GM12872 (cell line): ENCODE measurements around the gene TACC2.

Source experiments
- CTCF ChIP-seq: IDR thresholded peaks from 3 replicates; pipeline ENCODE4 v1.5.1; 2011; ENCODE audit warnings: low read depth, mild to moderate bottlenecking, low read length, moderate library complexity; ENCODE audit not compliant: insufficient read depth

The TACC2 gene

DNA sequence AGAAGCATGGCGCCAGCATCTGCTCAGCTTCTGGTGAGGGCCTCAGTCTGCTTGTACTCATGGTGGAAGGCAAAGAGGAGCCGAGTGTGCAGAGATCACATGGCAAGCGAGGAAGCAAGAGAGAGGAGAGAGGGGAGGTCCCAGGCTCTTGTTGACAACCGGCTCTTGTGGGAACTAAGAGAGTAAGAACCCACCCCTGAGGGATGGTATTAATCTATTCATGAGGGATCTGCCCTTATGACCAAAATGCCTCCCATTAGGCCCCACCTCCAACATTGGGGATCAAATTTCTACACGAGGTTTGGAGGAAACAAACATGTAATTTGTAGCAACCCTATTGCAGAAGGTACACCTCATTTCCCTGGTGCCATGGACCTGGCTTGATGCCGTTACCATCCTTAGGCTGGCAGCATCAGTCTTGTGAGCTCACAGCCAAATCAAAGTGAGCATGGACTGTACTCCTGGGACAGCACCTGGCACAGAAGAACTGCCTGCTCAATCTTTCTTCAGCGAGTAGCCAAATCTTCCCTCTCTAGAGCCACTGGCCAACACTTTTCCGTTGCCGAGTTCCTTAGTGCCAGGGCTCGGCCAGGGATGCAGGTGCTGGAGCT is 288.7 kb downstream of the TACC2 start:
- no peak for TF ChIP-seq CTCF

DNA sequence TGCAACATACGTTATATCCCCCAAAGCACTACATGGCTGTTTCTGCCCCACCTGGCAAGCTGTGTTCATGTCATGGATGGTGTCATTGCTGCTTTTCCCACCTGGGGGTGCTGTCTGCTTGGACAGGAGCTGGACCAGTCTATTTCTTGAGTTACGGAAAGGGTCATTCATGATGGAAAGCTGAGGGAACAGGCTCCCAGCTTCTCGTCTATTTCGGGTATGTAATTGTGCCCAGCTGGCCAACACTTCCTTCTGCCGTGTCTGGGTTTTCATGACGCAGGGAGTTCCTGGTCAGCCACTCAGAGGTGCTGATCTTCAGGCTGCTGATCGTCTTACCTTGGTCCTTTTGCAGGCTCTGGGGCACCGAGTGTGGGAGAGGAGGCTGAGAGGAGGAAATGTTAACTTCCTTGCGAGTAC is 290.8 kb downstream of the TACC2 start:
- peak; percentile 55 for TF ChIP-seq CTCF

DNA sequence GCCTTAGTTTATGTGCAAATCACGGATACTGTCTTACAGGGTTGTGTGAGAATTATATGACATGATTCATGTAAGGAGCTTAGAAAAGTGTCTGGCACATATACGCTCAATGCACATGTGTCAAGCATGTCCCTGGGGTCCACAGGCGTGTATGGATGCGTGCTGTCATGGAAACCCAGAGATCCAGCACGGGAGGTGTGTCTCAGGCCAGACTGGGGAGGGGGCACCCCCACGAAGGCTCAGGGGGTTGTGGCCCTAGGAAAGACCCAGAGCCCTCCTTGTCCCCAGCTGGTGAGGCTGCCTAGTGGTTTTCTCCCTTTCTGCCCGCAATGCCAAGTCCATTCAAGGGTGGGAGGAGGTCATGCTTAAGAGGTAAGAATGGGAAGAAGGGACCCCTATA is 291.2 kb downstream of the TACC2 start:
- TF ChIP-seq CTCF, result no peak

DNA sequence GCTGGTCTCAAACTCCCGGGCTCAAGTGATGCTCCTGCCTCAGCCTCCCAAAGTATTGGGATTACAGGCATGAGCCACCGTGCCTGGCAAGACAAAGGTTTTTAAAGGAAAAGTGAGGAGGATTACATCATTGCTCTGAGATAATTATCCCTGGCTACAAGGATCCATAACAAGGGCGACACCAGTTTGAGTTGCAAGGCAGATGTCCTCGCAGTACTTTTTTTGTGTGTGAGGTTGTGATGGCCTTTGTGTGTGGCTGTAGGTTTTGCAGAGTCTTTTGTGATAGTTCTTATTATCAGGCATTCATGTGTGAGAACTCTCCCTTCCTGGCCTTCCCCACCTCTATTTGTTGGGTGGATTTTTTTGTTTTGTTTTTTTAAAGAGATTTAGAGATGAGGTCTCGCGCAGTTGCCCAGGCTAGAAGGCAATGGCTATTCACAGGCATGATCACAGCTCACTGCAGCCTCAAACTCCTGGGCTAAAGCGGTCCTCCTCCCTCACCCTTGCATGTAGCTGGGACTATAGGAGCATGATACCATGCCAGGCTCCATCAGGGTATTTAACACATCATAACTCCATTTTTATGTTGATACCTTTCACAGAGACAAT is 292.2 kb downstream of the TACC2 start:
- no peak for TF ChIP-seq CTCF

GRCh38 chr10:122281751-122282150 is 292.8 kb downstream of the TACC2 start:
- no peak for TF ChIP-seq CTCF

GRCh38 chr10:122282253-122282671 is 293.3 kb downstream of the TACC2 start:
- no peak for TF ChIP-seq CTCF

GRCh38 chr10:122282909-122283308 is 293.9 kb downstream of the TACC2 start:
- TF ChIP-seq CTCF, result no peak
